GM23338 (cell line): Measurements from ENCODE around the gene GDAP2. TPM values are rescaled to one million over a fixed set of nuclear protein-coding genes. Genes with fewer than 3 reads are reported as not detected.

Experiments
- ATAC-seq: fragments of 200-7000 bp; cut with Tn5 transposase; 3 replicates; pipeline ENCODE4 v1.9.1; 2020
- DNase-seq: peaks from one replicate; pipeline ENCODE4 v3.0.0-alpha.2; 2015; ENCODE audit warnings: low spot score
- H2AFZ ChIP-seq: fragments of 200-600 bp; sonication (generic); 2 replicates; pipeline ENCODE4 v1.8.0; 2016; ENCODE audit warnings: antibody characterized with exemption, mild to moderate bottlenecking, moderate library complexity
- H3F3A ChIP-seq: fragments of 200-600 bp; sonication (generic); replicated peaks from 2 replicates; pipeline ENCODE4 v1.8.0; 2017; ENCODE audit warnings: antibody characterized with exemption, mixed run types, low read depth
- H3K27ac ChIP-seq: fragments of 200-600 bp; sonication (generic); 2 replicates; pipeline ENCODE4 v1.6.1; 2016; ENCODE audit warnings: low read depth
- H3K27me3 ChIP-seq: fragments of 200-600 bp; sonication (generic); 2 replicates; pipeline ENCODE4 v1.8.0; 2016; ENCODE audit warnings: mild to moderate bottlenecking, mixed run types, moderate library complexity; ENCODE audit not compliant: insufficient read depth
- H3K36me3 ChIP-seq: fragments of 200-600 bp; sonication (generic); 2 replicates; pipeline ENCODE4 v1.8.0; 2016; ENCODE audit warnings: mild to moderate bottlenecking; ENCODE audit not compliant: insufficient read depth
- H3K4me1 ChIP-seq: fragments of 200-600 bp; sonication (generic); 2 replicates; pipeline ENCODE4 v1.8.0; 2016; ENCODE audit warnings: mild to moderate bottlenecking, moderate library complexity; ENCODE audit not compliant: insufficient read depth
- H3K4me2 ChIP-seq: fragments of 200-600 bp; sonication (generic); 2 replicates; pipeline ENCODE4 v1.7.1; 2017; ENCODE audit warnings: mixed run types
- H3K4me3 ChIP-seq: fragments of 200-600 bp; sonication (generic); 2 replicates; pipeline ENCODE4 v1.6.1; 2016; ENCODE audit warnings: mixed run types
- H3K79me2 ChIP-seq: fragments of 200-600 bp; sonication (generic); replicated peaks from 2 replicates; pipeline ENCODE4 v1.8.0; 2017; ENCODE audit warnings: mild to moderate bottlenecking; ENCODE audit not compliant: insufficient read depth
- H3K9me2 ChIP-seq: fragments of 200-600 bp; sonication (generic); 2 replicates; pipeline ENCODE4 v1.8.0; 2017; ENCODE audit not compliant: insufficient read depth
- H4K20me1 ChIP-seq: fragments of 200-600 bp; sonication (generic); replicated peaks from 2 replicates; pipeline ENCODE4 v1.8.0; 2017; ENCODE audit warnings: mild to moderate bottlenecking; ENCODE audit not compliant: insufficient read depth
- H3K27ac Mint-ChIP-seq: 2 replicates; pipeline ENCODE4 v1.8.0; 2020; ENCODE audit warnings: inconsistent platforms, mild to moderate bottlenecking, moderate library complexity, mixed read lengths
- H3K27me3 Mint-ChIP-seq: 3 replicates; pipeline ENCODE4 v1.8.0; 2022; ENCODE audit warnings: low read depth, mild to moderate bottlenecking, moderate library complexity, mixed read lengths, inconsistent platforms; ENCODE audit not compliant: insufficient read depth, poor library complexity
- H3K36me3 Mint-ChIP-seq: 3 replicates; pipeline ENCODE4 v1.8.0; 2021; ENCODE audit warnings: low read depth, mild to moderate bottlenecking, inconsistent platforms, moderate library complexity, mixed read lengths
- H3K4me1 Mint-ChIP-seq: 3 replicates; pipeline ENCODE4 v1.8.0; 2020; ENCODE audit warnings: mild to moderate bottlenecking, inconsistent platforms, mixed read lengths
- H3K4me3 Mint-ChIP-seq: 3 replicates; pipeline ENCODE4 v1.8.0; 2021; ENCODE audit warnings: moderate library complexity, mild to moderate bottlenecking, inconsistent platforms, mixed read lengths
- H3K9me3 Mint-ChIP-seq: 3 replicates; pipeline ENCODE4 v1.8.0; 2020; ENCODE audit warnings: moderate library complexity, mild to moderate bottlenecking, inconsistent platforms, mixed read lengths
- CREB1 ChIP-seq: fragments of 250-450 bp; sonication (Bioruptor Pico); IDR thresholded peaks from 2 replicates; pipeline ENCODE4 v1.5.0; 2020; ENCODE audit warnings: low read depth, mild to moderate bottlenecking, moderate library complexity
- CTCF ChIP-seq, 2 experiments: fragments of 200-600 bp in 1 of 2; sonication (generic) in 1 of 2; conservative IDR thresholded peaks; 2 replicates each; pipeline versions ENCODE4 v1.5.1 to v1.6.1; 2016 to 2017; ENCODE audit warnings: antibody characterized with exemption in 2 of 2, low read depth in 2 of 2, mild to moderate bottlenecking in 2 of 2, moderate library complexity in 1 of 2
- ETS1 ChIP-seq: IDR thresholded peaks from 2 replicates; pipeline ENCODE4 v1.6.1; 2016; ENCODE audit warnings: antibody characterized with exemption
- POLR2AphosphoS5 ChIP-seq: IDR thresholded peaks from 2 replicates; pipeline ENCODE4 v1.6.1; 2016; ENCODE audit warnings: antibody characterized with exemption, low read depth
- REST ChIP-seq: IDR thresholded peaks from one replicate; pipeline ENCODE4 v1.6.1; 2018; ENCODE audit warnings: antibody characterized with exemption; ENCODE audit not compliant: unreplicated experiment
- STAT1 ChIP-seq: IDR thresholded peaks from one replicate; pipeline ENCODE4 v1.6.1; 2016; ENCODE audit warnings: antibody characterized with exemption; ENCODE audit not compliant: unreplicated experiment
- ZNF114 ChIP-seq: fragments of 250-450 bp; sonication (Bioruptor Pico); IDR thresholded peaks from 2 replicates; pipeline ENCODE4 v1.5.0; 2020; ENCODE audit warnings: mild to moderate bottlenecking, moderate library complexity
- ZNF331 ChIP-seq: fragments of 250-450 bp; sonication (Bioruptor Pico); IDR thresholded peaks from 2 replicates; pipeline ENCODE4 v1.5.0; 2020; ENCODE audit warnings: low read depth, mild to moderate bottlenecking, moderate library complexity
- ZNF462 ChIP-seq: fragments of 250-450 bp; sonication (Bioruptor Pico); IDR thresholded peaks from 2 replicates; pipeline ENCODE4 v1.5.0; 2020; ENCODE audit warnings: mild to moderate bottlenecking, moderate library complexity
- polyA plus RNA-seq: library from polyadenylated mRNA; unstranded; fragments of >200 nt; fragmentation: Nextera tagmentation; extraction: Ambion mirVana; gene quantifications from 2 replicates; pipeline ENCODE4 v1.2.1, GENCODE V29; 2016
- total RNA-seq: library from RNA; depleted of rRNA; stranded (reverse); fragments of >200 nt; shearing (Covaris generic); gene quantifications from 2 replicates; pipeline ENCODE4 v1.2.3, GENCODE V29; 2014

Gene GDAP2
- total and polyA plus RNA-seq, 2 experiments from 2014 or later = 10.7 to 24.5 TPM

- TF ChIP-seq REST = no peak
- TF ChIP-seq STAT1 = no peak
- no peak for TF ChIP-seq ETS1
- TF ChIP-seq CREB1 = no peak
- no peak for TF ChIP-seq CTCF (conservative IDR thresholded peaks at IDR 0.05; ENCODE audit: low read depth in 2 of 2)
- no peak for TF ChIP-seq POLR2AphosphoS5
- TF ChIP-seq ZNF114 (CRISPR knock-in tag) = no peak
Observed at GRCh38 chr1:117817629-117818028, 111.8 kb downstream of the GDAP2 start (continued).

GRCh38 chr1:117815926-117816325 is 113.5 kb downstream of the GDAP2 start:
- Histone ChIP-seq H3K79me2 (no peaks in the 10 kb centered on the region), H4K20me1 (no peaks in the 10 kb centered on the region), H2AFZ (no peak overlapping the region; the same call in 1 of the 2 replicates), H3K27ac (no peak overlapping the region), H3F3A (no peaks in the 10 kb centered on the region), H3K36me3 (no peaks in the 10 kb centered on the region), H3K27me3 (no peaks in the 10 kb centered on the region), H3K9me2 (peaks cover 28% of the 10 kb centered on the region), H3K4me3 (no peak overlapping the region), H3K4me2 (no peak overlapping the region), H3K4me1 (no peaks in the 10 kb centered on the region)
- no peaks in the 10 kb centered on the region for H3K36me3 Mint-ChIP-seq
- DNase-seq (peak; percentile 31), ATAC-seq (peak; percentile 45)
- TF ChIP-seq ZNF331 (CRISPR knock-in tag) (no peak), ZNF462 (CRISPR knock-in tag) (no peak), CTCF (conservative IDR thresholded peaks at IDR 0.05; ENCODE audit: low read depth in 2 of 2) (peak; percentile 46 to 55)
- H3K4me1 Mint-ChIP-seq = peaks cover 3% of the 10 kb centered on the region; the same call in 1 of the 3 replicates
- no peaks in the 10 kb centered on the region for H3K9me3 Mint-ChIP-seq
- H3K4me3 Mint-ChIP-seq = no peak overlapping the region
- peaks cover 3% of the 10 kb centered on the region for H3K27me3 Mint-ChIP-seq
- H3K27ac Mint-ChIP-seq = no peak overlapping the region
